Gastroesophageal sphincter (tissue), 4 donors: Measurements from ENCODE around the gene ADAMTS2. TPM values are rescaled to one million over a fixed set of nuclear protein-coding genes. Genes with fewer than 3 reads are reported as not detected.

Experiments
- ATAC-seq: fragments of 150-250 bp; one replicate; pipeline ENCODE4 v1.9.1; 2016; ENCODE audit warnings: mild to moderate bottlenecking, moderate library complexity
- H3K27ac ChIP-seq, 4 donors: fragments of 200-600 bp; sonication (generic) in 3 of 4; 1 replicate in 3 of 4; 2 replicates in 1 of 4; pipeline ENCODE4 v1.5.1; 2016 to 2019
- H3K27me3 ChIP-seq: fragments of 200-600 bp; sonication (generic); one replicate; pipeline ENCODE4 v1.5.1; 2019
- H3K36me3 ChIP-seq, 2 donors: fragments of 200-600 bp; sonication (generic); one replicate each; pipeline ENCODE4 v1.5.1; 2019; ENCODE audit warnings: control low read depth in 1 of 2
- H3K4me1 ChIP-seq, 3 donors: fragments of 200-600 bp; sonication (generic); 1 replicate in 2 of 3; 2 replicates in 1 of 3; pipeline ENCODE4 v1.5.1; 2016 to 2019; ENCODE audit warnings: control low read depth in 2 of 3
- H3K4me3 ChIP-seq, 2 donors: fragments of 200-600 bp; sonication (generic); one replicate each; pipeline ENCODE4 v1.5.1; 2019; ENCODE audit warnings: mild to moderate bottlenecking in 1 of 2, moderate library complexity in 1 of 2
- H3K9me3 ChIP-seq, 3 donors: fragments of 200-600 bp; sonication (generic); one replicate each; pipeline ENCODE4 v1.5.1; 2017 to 2019; ENCODE audit warnings: control low read depth in 2 of 3
- CTCF ChIP-seq, 4 experiments: fragments of 200-600 bp in 2 of 4; fragments of 450-650 bp in 2 of 4; sonication (generic) in 1 of 4; IDR thresholded peaks; one replicate each; pipeline ENCODE4 v1.5.1; 2017 to 2019; ENCODE audit warnings: antibody characterized with exemption in 4 of 4, mild to moderate bottlenecking in 2 of 4, moderate library complexity in 2 of 4
- EP300 ChIP-seq: sonication (generic); formaldehyde crosslinking; IDR thresholded peaks from one replicate; pipeline ENCODE4 v1.6.1; 2017; ENCODE audit warnings: antibody characterized with exemption, mild to moderate bottlenecking
- POLR2A ChIP-seq, 2 donors: fragments of 450-650 bp; IDR thresholded peaks; one replicate each; pipeline ENCODE4 v1.6.1; 2017; ENCODE audit warnings: antibody characterized with exemption in 2 of 2, mild to moderate bottlenecking in 2 of 2, moderate library complexity in 1 of 2
- POLR2AphosphoS5 ChIP-seq: sonication (generic); formaldehyde crosslinking; IDR thresholded peaks from one replicate; pipeline ENCODE4 v1.6.1; 2017; ENCODE audit warnings: antibody characterized with exemption
- WGBS, 2 donors: methylation state at CpG; one replicate each; pipeline ENCODE4 v1.1.5; 2018; ENCODE audit warnings: low coverage in 1 of 2; 5-methylcytosine and 5-hydroxymethylcytosine counted together
- total RNA-seq, 4 donors: library from RNA; depleted of rRNA; stranded (reverse); fragments of >200 nt; gene quantifications; one replicate each; pipeline ENCODE4 v1.1.0, GENCODE V29; 2016

ADAMTS2 gene
- total RNA-seq, 4 donors from 2014 or later, result 14.8 to 24.8 (median 22.6) TPM

GRCh38 chr5:179267071-179267670, 78.1 kb downstream of the ADAMTS2 start:
- H3K9me3 ChIP-seq, result no peaks in the 10 kb centered on the region
- peaks cover 0 to under 1% of the 10 kb centered on the region in 2 donors for H3K36me3 ChIP-seq
- H3K27ac ChIP-seq, result peak overlapping the region in 1 of 4 donors; percentile 83
- TF ChIP-seq POLR2AphosphoS5, result no peak
- no peak for TF ChIP-seq EP300
- TF ChIP-seq POLR2A (IDR thresholded peaks at IDR 0.05), result no peak
- TF ChIP-seq CTCF (IDR thresholded peaks at IDR 0.05), result no peak
- peaks cover 0 to 72% (median 42%) of the 10 kb centered on the region in 3 donors for H3K4me1 ChIP-seq
- no peak overlapping the region for H3K4me3 ChIP-seq
- no CpG with 5 or more reads among the region's 17 CpGs for whole genome bisulfite sequencing, 2 donors
- H3K27me3 ChIP-seq, result no peaks in the 10 kb centered on the region
- no peak for ATAC-seq

GRCh38 chr5:179266291-179267070, 78.8 kb downstream of the ADAMTS2 start:
- H3K36me3 ChIP-seq, result no peaks in the 10 kb centered on the region
- no peak overlapping the region for H3K4me3 ChIP-seq
- H3K27ac ChIP-seq, result peak overlapping the region in 3 of 4 donors; percentile 83 to 89 (median 84)
- 60% methylated on average over 1 of the region's 13 CpGs; no CpG with 5 or more reads in 1 of the 2 donors for WGBS, 2 donors
- no peaks in the 10 kb centered on the region for H3K27me3 ChIP-seq
- H3K4me1 ChIP-seq, result peaks cover 0 to 65% (median 42%) of the 10 kb centered on the region in 3 donors
- ATAC-seq, result no peak
- H3K9me3 ChIP-seq, result no peaks in the 10 kb centered on the region
- TF ChIP-seq POLR2A (IDR thresholded peaks at IDR 0.05), result no peak
- TF ChIP-seq POLR2AphosphoS5, result no peak
- no peak for TF ChIP-seq EP300
- TF ChIP-seq CTCF (IDR thresholded peaks at IDR 0.05), result no peak

GRCh38 chr5:179265514-179266290, 79.6 kb downstream of the ADAMTS2 start:
- peak overlapping the region in 1 of 2 donors; percentile 32 for H3K4me3 ChIP-seq
- no peaks in the 10 kb centered on the region for H3K27me3 ChIP-seq
- H3K36me3 ChIP-seq, result no peaks in the 10 kb centered on the region
- peak; percentile 96 for TF ChIP-seq POLR2AphosphoS5
- TF ChIP-seq EP300, result no peak
- peaks cover 0 to 58% (median 40%) of the 10 kb centered on the region in 3 donors for H3K4me1 ChIP-seq
- peak overlapping the region in 3 of 4 donors; percentile 83 to 89 (median 84) for H3K27ac ChIP-seq
- no peaks in the 10 kb centered on the region for H3K9me3 ChIP-seq
- 49% methylated on average over 3 of the region's 35 CpGs; no CpG with 5 or more reads in 1 of the 2 donors for WGBS, 2 donors
- peak; percentile 97 for ATAC-seq

- 60 to 100% methylated on average over 1 to 2 of the region's 24 CpGs for WGBS, 2 donors
- ATAC-seq, result no peak
- Histone ChIP-seq H3K27ac (peak overlapping the region in 3 of 4 donors; percentile 83 to 89 (median 84)), H3K27me3 (no peaks in the 10 kb centered on the region), H3K4me1 (peaks cover 0 to 50% (median 33%) of the 10 kb centered on the region in 3 donors), H3K4me3 (peak overlapping the region in 1 of 2 donors; percentile 32), H3K9me3 (no peaks in the 10 kb centered on the region), H3K36me3 (no peaks in the 10 kb centered on the region)
- TF ChIP-seq CTCF (IDR thresholded peaks at IDR 0.05), result no peak
- TF ChIP-seq POLR2A (IDR thresholded peaks at IDR 0.05), result no peak
- TF ChIP-seq EP300, result no peak
- no peak for TF ChIP-seq POLR2AphosphoS5
These were observed 80.3 kb downstream of the ADAMTS2 start for GRCh38 chr5:179264783-179265513.
